GM23338 (cell line): ENCODE results near the gene SHANK1. TPM values are rescaled to one million over a fixed set of nuclear protein-coding genes. Genes with fewer than 3 reads are reported as not detected.

Experiments used
- ATAC-seq: fragments of 200-7000 bp; cut with Tn5 transposase; 3 replicates; pipeline ENCODE4 v1.9.1; 2020
- DNase-seq: peaks from one replicate; pipeline ENCODE4 v3.0.0-alpha.2; 2015; ENCODE audit warnings: low spot score
- H2AFZ ChIP-seq: fragments of 200-600 bp; sonication (generic); 2 replicates; pipeline ENCODE4 v1.8.0; 2016; ENCODE audit warnings: antibody characterized with exemption, mild to moderate bottlenecking, moderate library complexity
- H3F3A ChIP-seq: fragments of 200-600 bp; sonication (generic); replicated peaks from 2 replicates; pipeline ENCODE4 v1.8.0; 2017; ENCODE audit warnings: antibody characterized with exemption, mixed run types, low read depth
- H3K27ac ChIP-seq: fragments of 200-600 bp; sonication (generic); 2 replicates; pipeline ENCODE4 v1.6.1; 2016; ENCODE audit warnings: low read depth
- H3K27me3 ChIP-seq: fragments of 200-600 bp; sonication (generic); 2 replicates; pipeline ENCODE4 v1.8.0; 2016; ENCODE audit warnings: mild to moderate bottlenecking, mixed run types, moderate library complexity; ENCODE audit not compliant: insufficient read depth
- H3K36me3 ChIP-seq: fragments of 200-600 bp; sonication (generic); 2 replicates; pipeline ENCODE4 v1.8.0; 2016; ENCODE audit warnings: mild to moderate bottlenecking; ENCODE audit not compliant: insufficient read depth
- H3K4me1 ChIP-seq: fragments of 200-600 bp; sonication (generic); 2 replicates; pipeline ENCODE4 v1.8.0; 2016; ENCODE audit warnings: mild to moderate bottlenecking, moderate library complexity; ENCODE audit not compliant: insufficient read depth
- H3K4me2 ChIP-seq: fragments of 200-600 bp; sonication (generic); 2 replicates; pipeline ENCODE4 v1.7.1; 2017; ENCODE audit warnings: mixed run types
- H3K4me3 ChIP-seq: fragments of 200-600 bp; sonication (generic); 2 replicates; pipeline ENCODE4 v1.6.1; 2016; ENCODE audit warnings: mixed run types
- H3K79me2 ChIP-seq: fragments of 200-600 bp; sonication (generic); replicated peaks from 2 replicates; pipeline ENCODE4 v1.8.0; 2017; ENCODE audit warnings: mild to moderate bottlenecking; ENCODE audit not compliant: insufficient read depth
- H3K9me2 ChIP-seq: fragments of 200-600 bp; sonication (generic); 2 replicates; pipeline ENCODE4 v1.8.0; 2017; ENCODE audit not compliant: insufficient read depth
- H4K20me1 ChIP-seq: fragments of 200-600 bp; sonication (generic); replicated peaks from 2 replicates; pipeline ENCODE4 v1.8.0; 2017; ENCODE audit warnings: mild to moderate bottlenecking; ENCODE audit not compliant: insufficient read depth
- H3K27ac Mint-ChIP-seq: 2 replicates; pipeline ENCODE4 v1.8.0; 2020; ENCODE audit warnings: inconsistent platforms, mild to moderate bottlenecking, moderate library complexity, mixed read lengths
- H3K27me3 Mint-ChIP-seq: 3 replicates; pipeline ENCODE4 v1.8.0; 2022; ENCODE audit warnings: low read depth, mild to moderate bottlenecking, moderate library complexity, mixed read lengths, inconsistent platforms; ENCODE audit not compliant: insufficient read depth, poor library complexity
- H3K36me3 Mint-ChIP-seq: 3 replicates; pipeline ENCODE4 v1.8.0; 2021; ENCODE audit warnings: low read depth, mild to moderate bottlenecking, inconsistent platforms, moderate library complexity, mixed read lengths
- H3K4me1 Mint-ChIP-seq: 3 replicates; pipeline ENCODE4 v1.8.0; 2020; ENCODE audit warnings: mild to moderate bottlenecking, inconsistent platforms, mixed read lengths
- H3K4me3 Mint-ChIP-seq: 3 replicates; pipeline ENCODE4 v1.8.0; 2021; ENCODE audit warnings: moderate library complexity, mild to moderate bottlenecking, inconsistent platforms, mixed read lengths
- H3K9me3 Mint-ChIP-seq: 3 replicates; pipeline ENCODE4 v1.8.0; 2020; ENCODE audit warnings: moderate library complexity, mild to moderate bottlenecking, inconsistent platforms, mixed read lengths
- CREB1 ChIP-seq: fragments of 250-450 bp; sonication (Bioruptor Pico); IDR thresholded peaks from 2 replicates; pipeline ENCODE4 v1.5.0; 2020; ENCODE audit warnings: low read depth, mild to moderate bottlenecking, moderate library complexity
- EZH2 ChIP-seq: fragments of 200-600 bp; sonication (generic); IDR thresholded peaks from one replicate; pipeline ENCODE4 v1.8.0; 2017; ENCODE audit warnings: antibody characterized with exemption, mild to moderate bottlenecking, low read depth; ENCODE audit not compliant: unreplicated experiment
- EZH2phosphoT487 ChIP-seq: fragments of 200-600 bp; sonication (generic); IDR thresholded peaks from one replicate; pipeline ENCODE4 v1.8.1; 2018; ENCODE audit warnings: antibody characterized with exemption; ENCODE audit not compliant: unreplicated experiment
- JUNB ChIP-seq: IDR thresholded peaks from one replicate; pipeline ENCODE4 v1.6.1; 2016; ENCODE audit warnings: antibody characterized with exemption; ENCODE audit not compliant: unreplicated experiment
- NANOG ChIP-seq: IDR thresholded peaks from 2 replicates; pipeline ENCODE4 v1.6.1; 2016; ENCODE audit warnings: antibody characterized with exemption, borderline replicate concordance
- POLR2AphosphoS5 ChIP-seq: IDR thresholded peaks from 2 replicates; pipeline ENCODE4 v1.6.1; 2016; ENCODE audit warnings: antibody characterized with exemption, low read depth
- STAT1 ChIP-seq: IDR thresholded peaks from one replicate; pipeline ENCODE4 v1.6.1; 2016; ENCODE audit warnings: antibody characterized with exemption; ENCODE audit not compliant: unreplicated experiment
- ZNF114 ChIP-seq: fragments of 250-450 bp; sonication (Bioruptor Pico); IDR thresholded peaks from 2 replicates; pipeline ENCODE4 v1.5.0; 2020; ENCODE audit warnings: mild to moderate bottlenecking, moderate library complexity
- ZNF331 ChIP-seq: fragments of 250-450 bp; sonication (Bioruptor Pico); IDR thresholded peaks from 2 replicates; pipeline ENCODE4 v1.5.0; 2020; ENCODE audit warnings: low read depth, mild to moderate bottlenecking, moderate library complexity
- ZNF462 ChIP-seq: fragments of 250-450 bp; sonication (Bioruptor Pico); IDR thresholded peaks from 2 replicates; pipeline ENCODE4 v1.5.0; 2020; ENCODE audit warnings: mild to moderate bottlenecking, moderate library complexity
- polyA plus RNA-seq: library from polyadenylated mRNA; unstranded; fragments of >200 nt; fragmentation: Nextera tagmentation; extraction: Ambion mirVana; gene quantifications from 2 replicates; pipeline ENCODE4 v1.2.1, GENCODE V29; 2016
- total RNA-seq: library from RNA; depleted of rRNA; stranded (reverse); fragments of >200 nt; shearing (Covaris generic); gene quantifications from 2 replicates; pipeline ENCODE4 v1.2.3, GENCODE V29; 2014
- TF ChIP-seq, protein P1 (sequence below): IDR thresholded peaks from 2 replicates; pipeline ENCODE4 v1.6.1; 2016; ENCODE audit warnings: antibody characterized with exemption
- TF ChIP-seq, protein P2 (sequence below): IDR thresholded peaks from one replicate; pipeline ENCODE4 v1.6.1; 2018; ENCODE audit warnings: antibody characterized with exemption; ENCODE audit not compliant: unreplicated experiment
- TF ChIP-seq, protein P3 (sequence below), 2 experiments: fragments of 200-600 bp in 1 of 2; sonication (generic) in 1 of 2; conservative IDR thresholded peaks; 2 replicates each; pipeline versions ENCODE4 v1.5.1 to v1.6.1; 2016 to 2017; ENCODE audit warnings: antibody characterized with exemption in 2 of 2, low read depth in 2 of 2, mild to moderate bottlenecking in 2 of 2, moderate library complexity in 1 of 2

Gene SHANK1
- total and polyA plus RNA-seq, 2 experiments from 2014 or later: 0.23 to 4.1 TPM

DNA sequence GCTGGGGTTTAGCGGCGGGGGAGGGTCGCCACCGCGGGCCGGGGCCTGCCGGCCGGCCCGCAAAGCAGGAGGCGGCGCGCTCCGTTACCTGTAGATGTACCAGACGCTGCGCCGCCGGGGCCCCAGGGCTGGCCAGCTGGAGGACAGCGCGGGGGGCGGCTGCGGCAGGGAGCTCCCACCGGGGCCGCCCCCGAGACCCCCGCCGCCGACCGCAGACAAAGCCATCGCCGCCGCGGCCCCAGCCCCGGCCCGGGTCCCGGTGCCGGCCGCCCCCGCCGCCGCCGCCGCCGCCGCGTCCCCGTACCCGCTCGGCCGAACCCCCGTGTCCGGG, 24.8 kb downstream of the SHANK1 start:
- H3K27ac Mint-ChIP-seq: no peak overlapping the region
- peaks cover 3% of the 10 kb centered on the region for H3K27me3 Mint-ChIP-seq
- Histone ChIP-seq H3K4me2 (peak overlapping the region; percentile 92), H3K9me2 (no peaks in the 10 kb centered on the region), H3K4me3 (peak overlapping the region; percentile 57; the same call in 1 of the 2 replicates), H3K36me3 (no peaks in the 10 kb centered on the region), H3K27ac (no peak overlapping the region), H3F3A (no peaks in the 10 kb centered on the region), H3K4me1 (peaks cover 8% of the 10 kb centered on the region; the same call in 1 of the 2 replicates), H3K79me2 (no peaks in the 10 kb centered on the region), H4K20me1 (no peaks in the 10 kb centered on the region; the same call in none of the 2 replicates), H3K27me3 (peaks cover 94% of the 10 kb centered on the region), H2AFZ (no peak overlapping the region)
- DNase-seq: peak; percentile 49
- H3K9me3 Mint-ChIP-seq: peaks cover 91% of the 10 kb centered on the region
- ATAC-seq: no peak
- H3K36me3 Mint-ChIP-seq: peaks cover 50% of the 10 kb centered on the region
- no peaks in the 10 kb centered on the region for H3K4me1 Mint-ChIP-seq
- H3K4me3 Mint-ChIP-seq: no peak overlapping the region
- TF ChIP-seq JUNB (no peak), ZNF114 (CRISPR knock-in tag) (no peak), ZNF462 (CRISPR knock-in tag) (no peak), STAT1 (no peak), CREB1 (no peak), EZH2phosphoT487 (no peak), NANOG (no peak), POLR2AphosphoS5 (no peak), EZH2 (no peak), ZNF331 (CRISPR knock-in tag) (no peak)
- TF ChIP-seq, protein P1, sequence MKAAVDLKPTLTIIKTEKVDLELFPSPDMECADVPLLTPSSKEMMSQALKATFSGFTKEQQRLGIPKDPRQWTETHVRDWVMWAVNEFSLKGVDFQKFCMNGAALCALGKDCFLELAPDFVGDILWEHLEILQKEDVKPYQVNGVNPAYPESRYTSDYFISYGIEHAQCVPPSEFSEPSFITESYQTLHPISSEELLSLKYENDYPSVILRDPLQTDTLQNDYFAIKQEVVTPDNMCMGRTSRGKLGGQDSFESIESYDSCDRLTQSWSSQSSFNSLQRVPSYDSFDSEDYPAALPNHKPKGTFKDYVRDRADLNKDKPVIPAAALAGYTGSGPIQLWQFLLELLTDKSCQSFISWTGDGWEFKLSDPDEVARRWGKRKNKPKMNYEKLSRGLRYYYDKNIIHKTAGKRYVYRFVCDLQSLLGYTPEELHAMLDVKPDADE: no peak
- TF ChIP-seq, protein P2, sequence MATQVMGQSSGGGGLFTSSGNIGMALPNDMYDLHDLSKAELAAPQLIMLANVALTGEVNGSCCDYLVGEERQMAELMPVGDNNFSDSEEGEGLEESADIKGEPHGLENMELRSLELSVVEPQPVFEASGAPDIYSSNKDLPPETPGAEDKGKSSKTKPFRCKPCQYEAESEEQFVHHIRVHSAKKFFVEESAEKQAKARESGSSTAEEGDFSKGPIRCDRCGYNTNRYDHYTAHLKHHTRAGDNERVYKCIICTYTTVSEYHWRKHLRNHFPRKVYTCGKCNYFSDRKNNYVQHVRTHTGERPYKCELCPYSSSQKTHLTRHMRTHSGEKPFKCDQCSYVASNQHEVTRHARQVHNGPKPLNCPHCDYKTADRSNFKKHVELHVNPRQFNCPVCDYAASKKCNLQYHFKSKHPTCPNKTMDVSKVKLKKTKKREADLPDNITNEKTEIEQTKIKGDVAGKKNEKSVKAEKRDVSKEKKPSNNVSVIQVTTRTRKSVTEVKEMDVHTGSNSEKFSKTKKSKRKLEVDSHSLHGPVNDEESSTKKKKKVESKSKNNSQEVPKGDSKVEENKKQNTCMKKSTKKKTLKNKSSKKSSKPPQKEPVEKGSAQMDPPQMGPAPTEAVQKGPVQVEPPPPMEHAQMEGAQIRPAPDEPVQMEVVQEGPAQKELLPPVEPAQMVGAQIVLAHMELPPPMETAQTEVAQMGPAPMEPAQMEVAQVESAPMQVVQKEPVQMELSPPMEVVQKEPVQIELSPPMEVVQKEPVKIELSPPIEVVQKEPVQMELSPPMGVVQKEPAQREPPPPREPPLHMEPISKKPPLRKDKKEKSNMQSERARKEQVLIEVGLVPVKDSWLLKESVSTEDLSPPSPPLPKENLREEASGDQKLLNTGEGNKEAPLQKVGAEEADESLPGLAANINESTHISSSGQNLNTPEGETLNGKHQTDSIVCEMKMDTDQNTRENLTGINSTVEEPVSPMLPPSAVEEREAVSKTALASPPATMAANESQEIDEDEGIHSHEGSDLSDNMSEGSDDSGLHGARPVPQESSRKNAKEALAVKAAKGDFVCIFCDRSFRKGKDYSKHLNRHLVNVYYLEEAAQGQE: no peak
- TF ChIP-seq, protein P3, sequence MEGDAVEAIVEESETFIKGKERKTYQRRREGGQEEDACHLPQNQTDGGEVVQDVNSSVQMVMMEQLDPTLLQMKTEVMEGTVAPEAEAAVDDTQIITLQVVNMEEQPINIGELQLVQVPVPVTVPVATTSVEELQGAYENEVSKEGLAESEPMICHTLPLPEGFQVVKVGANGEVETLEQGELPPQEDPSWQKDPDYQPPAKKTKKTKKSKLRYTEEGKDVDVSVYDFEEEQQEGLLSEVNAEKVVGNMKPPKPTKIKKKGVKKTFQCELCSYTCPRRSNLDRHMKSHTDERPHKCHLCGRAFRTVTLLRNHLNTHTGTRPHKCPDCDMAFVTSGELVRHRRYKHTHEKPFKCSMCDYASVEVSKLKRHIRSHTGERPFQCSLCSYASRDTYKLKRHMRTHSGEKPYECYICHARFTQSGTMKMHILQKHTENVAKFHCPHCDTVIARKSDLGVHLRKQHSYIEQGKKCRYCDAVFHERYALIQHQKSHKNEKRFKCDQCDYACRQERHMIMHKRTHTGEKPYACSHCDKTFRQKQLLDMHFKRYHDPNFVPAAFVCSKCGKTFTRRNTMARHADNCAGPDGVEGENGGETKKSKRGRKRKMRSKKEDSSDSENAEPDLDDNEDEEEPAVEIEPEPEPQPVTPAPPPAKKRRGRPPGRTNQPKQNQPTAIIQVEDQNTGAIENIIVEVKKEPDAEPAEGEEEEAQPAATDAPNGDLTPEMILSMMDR (conservative IDR thresholded peaks at IDR 0.05; ENCODE audit: low read depth in 2 of 2): no peak
